NK-92 treated with Interleukin-12 subunit alpha and Interleukin-12 subunit beta, amount 100 ng/mL, for 24 hours (cell line): ENCODE measurements around the gene CHAT.

Experiments
- DNase-seq: peaks from one replicate; lab custom pipeline; 2025; lab: John Stamatoyannopoulos, UW

Gene CHAT

DNA sequence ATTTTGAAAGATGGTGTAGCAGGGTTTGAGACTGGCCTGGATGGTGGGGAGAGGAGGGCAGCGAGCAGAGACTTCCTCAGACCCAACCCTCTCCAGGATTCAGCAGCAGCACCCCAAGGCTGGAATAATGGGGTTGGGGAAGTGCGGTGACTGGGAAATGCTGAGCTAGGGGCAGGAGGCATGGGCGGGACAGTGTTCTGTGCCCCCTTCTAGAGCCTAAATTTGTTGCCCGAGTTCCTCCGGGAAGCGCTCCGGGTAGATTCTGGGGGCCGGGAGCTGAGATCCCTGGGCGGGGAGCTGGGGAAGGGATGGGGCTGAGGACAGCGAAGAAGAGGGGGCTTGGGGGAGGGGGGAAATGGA is at the start of gene CHAT:
Gene CHAT, plus strand, starts transcription at position 156 of the 360 bp plus-strand sequence. Its CDS starts 153 bp downstream, at position 309.
- DNase-seq: no peak

DNA sequence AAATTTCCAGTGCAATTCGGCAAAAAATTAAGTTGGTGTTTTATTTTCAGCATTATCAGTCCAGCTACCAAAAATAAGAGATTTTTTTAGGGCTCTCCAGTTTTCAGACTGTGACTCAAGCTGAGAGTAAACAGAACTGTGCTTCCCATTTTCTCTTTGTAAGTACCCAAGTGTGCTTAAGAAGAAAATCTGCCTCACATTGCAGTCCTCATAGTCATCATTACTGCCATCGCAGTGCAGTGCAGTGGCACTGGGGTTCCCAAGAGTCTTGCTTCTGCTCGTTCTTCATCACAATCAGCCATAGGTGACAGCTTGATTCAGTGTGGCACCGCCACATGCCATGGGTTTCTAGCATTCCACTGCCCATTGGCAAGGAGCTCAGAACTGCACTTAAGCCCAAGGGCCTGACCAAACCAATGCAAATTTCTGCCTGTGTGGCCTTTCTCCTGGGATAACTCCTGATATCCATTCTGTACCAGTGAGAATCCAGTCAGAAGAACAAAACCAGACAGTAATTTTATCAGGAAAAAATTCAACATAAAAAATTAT is 49.3 kb upstream of the CHAT start:
- DNase-seq: no peak

DNA sequence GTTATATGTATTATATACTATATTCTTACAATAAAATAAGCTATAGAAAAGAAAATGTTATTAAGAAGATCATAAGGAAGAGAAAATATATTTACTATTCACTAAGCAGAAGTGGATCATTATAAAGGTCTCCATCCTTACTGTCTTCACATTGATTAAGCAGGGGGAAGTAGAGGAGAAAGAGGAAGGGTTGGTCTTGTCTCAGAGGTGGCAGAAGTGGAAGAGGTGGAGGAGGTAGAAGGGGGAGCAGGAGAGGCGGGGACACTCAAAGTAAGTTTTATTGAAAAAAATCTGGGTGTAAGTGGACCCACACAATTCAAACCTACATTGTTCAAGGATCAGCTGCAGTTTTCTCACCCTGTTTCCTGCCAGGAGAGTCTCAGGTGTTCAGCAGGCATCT is 46.0 kb upstream of the CHAT start:
- no peak for DNase-seq

DNA sequence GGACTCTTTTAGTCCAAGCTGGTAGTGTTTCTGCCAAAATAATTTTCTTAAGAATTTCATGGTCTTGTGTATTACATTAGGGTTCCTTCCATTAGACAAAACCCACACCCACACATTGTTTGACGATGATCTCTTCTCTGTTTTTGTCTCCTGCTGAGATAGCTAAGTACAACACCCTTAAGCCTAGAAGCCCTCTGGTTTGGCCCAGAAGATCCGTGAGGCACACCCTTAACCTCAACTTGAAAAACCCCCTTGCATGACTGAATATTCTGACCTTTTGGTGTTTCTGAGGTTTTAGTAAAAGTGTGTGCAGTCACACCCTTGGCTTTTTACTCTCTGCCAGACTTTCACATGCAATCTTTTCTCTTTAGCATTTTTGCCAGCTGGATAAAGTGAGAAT is 45.6 kb upstream of the CHAT start:
- no peak for DNase-seq

DNA sequence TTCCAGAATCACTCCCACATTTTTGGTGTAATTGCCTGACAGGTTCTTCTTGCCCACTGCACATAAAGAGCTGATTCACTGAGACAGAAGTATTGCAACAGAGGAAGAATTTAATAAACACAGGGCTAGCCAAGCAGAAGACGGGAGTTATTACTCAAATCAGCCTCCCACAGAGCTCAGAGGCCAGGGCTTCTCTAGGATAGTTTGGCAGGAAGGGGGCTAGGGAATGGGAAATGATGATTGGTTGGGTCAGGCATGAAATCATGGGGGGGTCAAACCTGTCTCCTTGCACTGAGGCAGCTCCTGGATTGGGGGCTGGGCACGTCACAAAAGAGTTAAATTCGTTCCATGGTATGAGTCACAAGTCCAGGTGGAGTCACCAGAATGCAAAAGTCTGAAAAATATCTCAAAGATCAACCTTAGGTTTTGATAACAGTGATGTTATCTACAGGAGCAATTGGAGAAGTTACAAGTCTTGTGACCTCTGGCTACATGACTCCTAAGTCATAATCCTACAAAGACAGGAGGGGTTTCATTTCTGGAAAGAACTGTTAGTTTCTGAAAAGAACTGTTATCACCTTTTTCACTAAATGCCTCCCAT is 44.7 kb upstream of the CHAT start:
- no peak for DNase-seq

DNA sequence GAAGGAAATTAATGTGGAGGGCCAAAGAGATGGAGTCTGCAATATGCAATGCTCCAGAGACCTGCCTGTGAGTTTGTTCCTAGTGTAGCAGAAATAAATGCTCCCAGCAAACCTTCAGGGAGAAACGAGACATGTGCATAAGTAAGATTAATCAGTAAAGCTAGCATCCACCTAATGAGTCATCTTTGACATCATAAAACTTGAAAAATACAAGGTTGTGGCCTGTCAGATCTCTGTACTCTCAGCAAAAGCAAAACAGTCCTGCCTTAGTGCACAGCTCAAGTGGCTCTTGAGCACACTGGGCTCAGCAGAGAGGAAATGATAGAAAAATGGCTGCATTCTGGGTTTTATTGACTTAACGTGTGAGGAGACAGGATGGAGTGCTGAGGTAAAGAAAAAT is 42.4 kb upstream of the CHAT start:
- DNase-seq: no peak

DNA sequence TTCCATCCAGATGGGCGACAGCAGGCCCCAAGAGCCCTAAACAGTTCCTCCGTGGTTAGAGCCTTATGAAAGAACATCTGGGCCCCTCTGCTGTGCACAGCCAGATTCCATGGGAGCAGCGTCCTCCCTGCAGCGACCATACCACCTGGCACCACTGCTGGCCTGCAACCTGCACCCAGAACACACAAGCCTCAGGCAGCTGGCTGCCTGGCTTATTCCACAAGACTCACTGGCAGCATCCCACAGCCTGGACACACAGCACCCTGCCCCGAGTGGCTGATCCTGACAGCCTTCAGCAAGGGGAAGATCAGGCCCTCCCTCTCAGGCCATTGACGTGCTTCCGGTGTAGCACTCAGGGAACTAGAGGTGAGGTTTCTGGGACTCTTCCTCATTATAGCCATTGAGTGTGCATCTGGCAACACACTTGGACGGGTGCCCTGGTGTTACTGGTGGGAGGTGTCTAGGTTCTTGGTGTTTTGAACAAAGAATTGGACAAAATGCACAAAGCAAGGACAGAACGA is 41.2 kb upstream of the CHAT start:
- DNase-seq: no peak

DNA sequence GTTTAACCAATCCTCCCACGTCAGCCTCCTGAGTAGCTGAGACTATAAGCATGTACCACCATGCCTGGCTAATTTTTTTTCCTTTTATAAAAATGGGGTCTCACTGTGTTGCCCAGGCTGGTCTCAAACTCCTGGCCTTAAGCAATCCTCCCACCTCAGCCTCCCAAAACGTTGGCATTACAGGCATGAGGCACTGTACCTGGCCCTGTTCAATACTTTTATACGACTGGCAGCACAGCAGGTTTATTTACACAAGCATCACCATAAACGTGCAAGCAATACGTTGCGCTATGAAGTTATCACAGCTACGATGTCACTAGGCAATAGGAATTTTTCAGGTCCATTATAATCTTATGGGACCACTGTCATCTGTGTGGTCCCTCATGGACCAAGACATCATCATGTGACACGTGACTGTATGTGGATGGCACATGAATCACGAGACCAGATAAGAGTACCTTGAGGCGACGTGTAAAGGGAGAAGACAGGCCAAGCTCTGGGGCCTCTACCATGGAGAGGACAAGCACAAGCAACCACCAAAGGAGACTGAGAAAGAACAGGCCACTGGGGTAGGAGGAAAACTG is 38.3 kb upstream of the CHAT start:
- DNase-seq: no peak

DNA sequence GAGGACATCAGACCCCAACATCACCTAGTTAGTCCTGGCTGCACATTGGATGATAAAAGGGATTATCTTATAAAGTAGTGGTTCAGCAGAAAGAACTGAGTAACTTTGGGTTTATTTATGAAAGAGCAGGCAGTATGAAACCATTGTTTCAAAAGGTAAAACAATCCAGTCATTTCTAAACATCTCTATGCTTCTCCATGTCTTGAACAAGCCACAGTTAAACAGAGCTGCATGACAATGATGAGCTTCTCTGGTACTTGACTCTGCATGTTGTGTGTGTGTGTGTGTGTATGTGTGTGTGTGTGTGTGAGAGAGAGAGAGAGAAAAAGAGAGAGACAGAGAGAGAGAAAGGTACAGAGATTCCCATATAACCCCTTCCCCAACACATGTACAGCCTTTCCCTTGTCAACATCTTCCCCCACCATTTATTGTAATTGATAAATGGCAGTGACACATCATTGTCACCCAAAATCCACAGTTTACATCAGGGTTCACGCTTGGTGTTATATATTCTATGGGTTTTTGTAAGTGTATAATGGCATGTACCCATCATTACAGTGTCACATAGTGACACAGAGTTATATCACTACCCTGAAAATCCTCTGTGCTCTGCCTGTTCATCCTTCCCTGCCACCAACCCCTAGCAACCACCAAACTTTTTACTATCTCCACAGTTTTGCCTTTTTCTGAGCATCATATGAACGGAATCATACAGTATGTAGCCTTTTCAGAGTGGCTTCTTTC is 36.5 kb upstream of the CHAT start:
- no peak for DNase-seq

DNA sequence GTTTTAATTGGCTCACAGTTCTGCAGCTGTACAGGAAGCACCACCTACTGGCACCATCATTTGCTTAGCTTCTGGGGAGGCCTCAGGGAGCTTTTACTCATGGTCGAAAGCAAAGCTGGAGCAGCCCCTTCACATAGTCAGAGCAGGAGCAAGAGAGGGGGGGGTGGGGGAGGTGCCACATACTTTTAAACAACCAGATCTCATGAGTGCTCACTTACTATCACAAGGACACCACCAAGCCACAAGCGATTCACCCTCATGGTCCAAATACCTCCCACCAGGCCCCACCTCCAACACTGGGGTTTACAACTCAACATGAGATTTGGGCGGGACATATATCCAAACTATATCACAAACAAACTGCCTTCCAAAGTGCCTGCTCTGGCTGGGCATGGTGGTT is 35.4 kb upstream of the CHAT start:
- no peak for DNase-seq

DNA sequence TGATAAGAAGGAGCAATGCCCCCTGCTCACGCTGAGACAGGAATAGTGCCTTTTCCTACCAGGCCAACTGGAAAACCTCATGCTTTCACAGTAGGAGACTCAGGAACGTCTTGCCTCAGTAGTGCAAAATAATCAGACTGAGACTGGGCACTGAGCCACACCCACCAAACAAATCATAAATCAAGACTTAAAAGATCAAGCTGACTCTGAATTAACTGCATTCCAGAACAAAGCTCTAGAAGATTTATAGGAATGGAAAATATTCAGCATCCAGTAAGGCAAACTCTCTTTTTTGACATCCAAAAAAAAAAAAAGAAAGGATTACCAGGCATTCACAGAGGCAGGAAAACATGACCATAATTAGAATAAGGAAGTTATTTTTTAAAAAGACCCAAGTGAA is 34.2 kb upstream of the CHAT start:
- DNase-seq: no peak

DNA sequence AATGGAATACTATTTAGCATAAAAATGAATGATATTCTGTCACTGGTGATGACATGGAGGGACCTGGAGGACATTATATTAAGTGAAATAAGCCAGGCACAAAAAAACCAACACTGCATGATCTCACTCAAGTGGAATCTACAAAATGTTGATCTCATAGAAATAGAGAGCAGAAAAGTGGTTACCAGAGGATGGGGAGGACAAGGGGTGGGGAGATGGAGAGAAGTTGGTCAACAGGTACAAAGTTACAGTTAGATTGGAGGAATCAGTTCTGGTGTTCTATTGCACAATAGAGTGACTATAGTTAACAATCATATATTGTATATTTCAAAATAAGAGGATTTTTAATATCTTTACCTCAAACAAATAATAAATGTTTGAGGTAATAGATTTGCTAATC is 28.4 kb upstream of the CHAT start:
- no peak for DNase-seq

DNA sequence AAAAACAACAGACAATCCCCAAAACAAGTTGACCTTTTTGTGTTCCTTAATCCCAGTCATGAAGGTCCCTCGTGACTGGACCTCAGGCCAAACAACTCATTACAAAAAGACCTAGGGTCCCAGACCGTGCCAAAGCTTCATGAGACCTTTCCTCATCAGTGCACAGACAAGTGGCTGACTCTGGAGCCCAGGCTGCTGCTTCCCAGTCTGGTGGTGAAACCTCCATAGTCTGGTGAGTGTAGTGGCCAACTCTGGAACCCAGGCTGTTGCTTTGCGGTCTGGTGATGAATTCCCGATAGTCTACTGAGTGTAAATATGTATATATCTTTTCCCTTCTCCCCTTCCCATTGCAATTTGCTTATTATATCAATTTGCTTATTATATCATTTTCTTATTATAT is 25.9 kb upstream of the CHAT start:
- no peak for DNase-seq

DNA sequence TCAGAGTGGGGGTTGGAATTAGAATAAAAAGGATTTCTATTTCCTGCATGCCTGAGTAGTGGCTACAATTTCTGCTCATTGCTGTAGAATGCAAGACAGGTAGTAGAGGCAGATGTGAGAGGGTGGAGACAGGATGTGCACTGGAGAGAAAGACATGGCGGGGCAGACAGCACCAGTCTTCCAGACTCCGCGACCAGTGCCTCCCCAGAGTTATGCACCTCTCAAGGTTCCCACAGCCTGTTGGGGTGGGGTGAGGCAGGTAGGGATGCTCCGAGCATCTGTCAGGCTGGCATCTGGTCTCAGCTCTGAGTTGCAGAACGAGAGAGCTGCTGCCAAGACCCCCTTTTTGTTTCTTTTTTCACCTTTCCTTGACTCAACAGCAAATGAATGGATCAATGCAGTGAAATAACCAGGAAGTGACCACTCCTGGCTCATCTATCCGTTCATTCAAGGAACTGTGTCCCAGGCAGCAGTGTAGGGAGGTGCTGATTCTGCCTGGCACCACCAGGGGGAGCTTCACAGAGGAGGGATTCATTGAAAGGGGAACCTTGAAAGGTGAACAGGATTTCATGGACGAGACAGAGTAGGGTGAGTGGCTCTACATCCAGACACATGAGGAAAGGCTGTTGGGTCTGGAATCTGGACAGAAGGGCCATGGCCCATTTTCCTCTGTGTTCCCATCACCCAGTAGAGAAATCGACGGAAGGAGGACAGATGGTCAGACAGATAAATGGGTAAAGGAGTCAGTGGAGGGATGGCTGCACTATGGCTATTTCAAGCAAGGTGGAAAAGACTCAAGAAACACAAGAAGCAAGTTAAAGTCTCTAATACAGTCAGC is 20.9 kb upstream of the CHAT start:
- DNase-seq: peak; percentile 33

DNA sequence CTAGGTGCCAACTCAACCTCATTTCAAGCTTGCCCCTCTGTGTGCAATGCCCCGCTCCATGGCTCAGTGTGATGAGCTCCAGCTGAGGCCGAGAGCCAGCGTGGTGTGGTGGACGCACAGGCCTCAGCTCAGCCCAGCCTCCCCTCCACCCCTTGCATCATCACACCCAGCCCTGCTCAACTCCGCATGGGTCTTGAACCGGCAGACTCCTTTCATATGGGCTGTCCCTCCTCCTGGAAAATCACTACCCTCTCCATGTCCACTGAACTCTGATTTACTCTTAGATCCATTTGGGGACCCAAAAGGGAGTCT is 20.3 kb upstream of the CHAT start:
- no peak for DNase-seq

DNA sequence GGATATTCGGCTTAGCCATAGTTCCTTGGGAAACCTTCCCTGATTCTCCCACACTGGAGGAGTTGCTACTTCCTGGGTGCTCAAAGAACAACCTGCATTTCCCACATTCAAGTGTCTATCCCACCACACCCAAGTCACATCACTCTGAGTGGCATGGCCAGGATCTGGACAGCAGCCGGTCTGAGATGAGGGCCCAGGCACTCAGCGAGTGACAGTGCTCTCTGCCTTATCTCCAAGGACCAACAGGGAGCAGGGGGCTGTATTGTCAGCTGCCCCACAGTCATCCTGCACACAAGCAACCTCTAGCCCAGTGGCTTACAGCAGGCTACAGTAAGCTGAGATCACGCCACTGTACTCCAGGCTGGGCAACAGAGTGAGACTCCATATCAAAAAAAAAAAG is 19.8 kb upstream of the CHAT start:
- DNase-seq: no peak

DNA sequence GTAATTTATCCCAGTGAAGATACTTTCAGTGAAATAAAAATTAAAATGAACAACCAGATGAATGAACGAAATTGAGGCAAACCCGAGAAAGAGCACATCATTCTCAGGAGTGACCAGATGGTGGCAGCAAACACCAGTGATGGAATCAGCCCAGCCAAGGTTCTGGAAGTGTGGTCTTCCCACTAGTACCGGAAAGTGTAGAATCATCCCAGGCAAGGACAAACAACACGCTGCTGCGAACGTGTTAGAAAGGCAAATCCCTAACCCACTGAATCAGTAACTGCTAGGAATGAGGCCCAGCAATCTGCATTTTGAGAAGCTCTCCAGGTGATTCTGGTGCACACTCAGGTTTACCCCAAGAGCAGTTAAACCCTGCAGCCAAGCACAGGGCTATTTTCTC is 19.2 kb upstream of the CHAT start:
- DNase-seq: no peak

DNA sequence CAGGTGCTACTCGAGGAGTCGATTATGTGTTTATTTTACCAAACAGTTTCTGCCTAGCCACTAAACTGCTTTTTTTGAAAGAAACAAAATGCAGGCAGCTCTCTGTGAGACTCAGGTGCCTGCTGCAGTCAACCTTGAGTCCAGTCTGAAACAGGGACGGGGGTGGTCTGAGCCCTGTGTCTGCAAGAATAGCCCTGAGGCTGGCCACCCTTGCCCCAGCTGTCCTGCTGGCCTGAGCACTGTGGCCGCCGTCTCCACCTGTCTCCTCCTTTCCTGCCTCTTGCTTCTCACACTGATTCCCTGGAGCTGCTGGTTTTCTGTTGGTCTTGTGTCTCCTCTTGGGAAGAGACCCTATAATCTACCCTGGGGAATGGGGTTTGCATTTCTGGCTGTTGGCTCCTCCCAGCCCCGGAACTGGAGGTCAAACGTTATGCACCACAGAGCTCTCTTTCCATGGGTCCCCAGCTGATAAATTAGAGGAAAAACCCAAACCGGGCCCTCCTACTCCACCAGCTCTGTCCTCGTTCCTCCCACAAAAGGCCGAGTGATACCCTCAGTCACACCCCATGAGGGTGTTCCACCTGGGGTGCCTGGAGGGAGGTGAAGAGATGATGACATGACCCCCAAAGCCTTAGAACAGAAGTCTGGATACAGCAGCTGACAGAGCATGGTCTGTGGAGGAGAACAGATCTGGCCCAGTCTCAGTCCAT is 18.7 kb upstream of the CHAT start:
- no peak for DNase-seq

DNA sequence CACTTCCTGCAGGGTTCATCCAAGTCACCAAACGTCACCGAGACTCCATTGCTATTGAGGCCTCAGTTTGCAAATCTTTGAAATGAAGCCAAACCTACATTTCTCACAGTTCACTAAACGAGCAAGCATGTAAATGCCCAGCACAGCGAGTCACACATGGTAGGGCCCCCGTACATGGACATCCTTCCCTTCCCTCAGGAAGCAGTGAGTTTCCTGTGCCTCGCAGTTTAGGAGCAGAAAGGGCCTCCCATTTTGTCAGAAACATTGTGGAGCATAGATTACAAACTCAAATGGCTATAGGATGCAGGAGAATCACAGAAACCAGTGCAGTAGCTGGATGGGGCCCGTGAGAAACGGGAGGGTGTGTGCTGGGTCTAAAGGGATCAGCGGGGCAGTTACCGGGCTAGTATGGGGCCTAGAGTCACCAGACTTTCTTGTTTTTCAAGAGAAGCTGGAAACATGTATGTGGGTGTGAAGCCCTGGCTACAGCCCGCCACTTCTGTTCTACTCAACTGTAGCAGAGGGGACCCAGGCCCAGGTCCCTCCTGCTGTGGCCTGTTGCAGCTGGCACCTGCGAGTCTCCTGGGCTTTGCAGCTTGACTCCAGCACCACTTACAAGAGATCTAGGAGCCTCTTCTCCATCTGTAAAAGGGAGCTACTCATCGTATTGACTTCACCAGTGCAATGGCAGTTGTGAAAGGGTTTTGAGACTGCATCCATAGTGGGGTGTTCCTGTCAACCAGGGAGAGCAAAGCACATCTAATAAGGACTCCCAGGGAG is 17.9 kb upstream of the CHAT start:
- DNase-seq: no peak

DNA sequence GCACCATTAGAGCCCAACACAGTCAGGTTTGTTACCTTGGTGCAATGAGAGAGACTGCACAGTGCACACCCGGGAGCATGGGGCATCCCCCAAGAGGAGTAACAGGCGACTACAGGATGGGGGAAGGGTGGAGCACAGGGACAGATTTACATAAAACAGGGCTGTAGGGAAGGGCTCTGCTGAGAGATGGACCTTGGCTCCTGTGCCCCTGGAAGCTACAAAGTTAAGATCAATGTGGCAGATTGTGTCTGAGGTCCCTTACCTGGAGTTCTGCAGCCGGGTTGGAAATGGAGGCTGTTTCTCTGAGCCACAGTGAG is 17.4 kb upstream of the CHAT start:
- DNase-seq: no peak

DNA sequence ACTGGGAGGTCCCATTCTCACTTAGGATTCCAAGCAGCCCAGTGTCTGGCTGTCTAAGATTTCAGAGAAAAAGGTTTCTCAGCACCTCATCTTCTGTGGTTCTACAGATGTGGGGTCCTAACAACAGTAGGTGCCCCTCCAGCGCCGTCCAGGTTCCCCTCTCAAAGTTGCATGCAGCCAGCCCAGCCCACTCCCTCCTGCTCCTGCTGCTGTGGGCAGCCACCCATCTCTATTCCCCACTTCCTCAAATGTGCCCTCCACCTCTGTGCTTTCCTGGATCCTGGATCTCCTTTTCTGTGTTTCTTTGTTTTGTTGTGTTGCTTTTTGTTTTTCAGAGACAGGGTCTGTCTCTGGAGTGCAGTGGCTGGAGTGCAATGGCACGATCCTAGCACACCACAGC is 17.0 kb upstream of the CHAT start:
- DNase-seq: no peak
